Ascending aorta (tissue), 2 donors: ENCODE data around the gene TLL2. TPM values are rescaled to one million over a fixed set of nuclear protein-coding genes. Genes with fewer than 3 reads are reported as not detected.

Source experiments
- DNase-seq, 2 donors: peaks; one replicate each; pipeline ENCODE4 v3.0.0-alpha.2; 2019; ENCODE audit warnings: low spot score in 2 of 2
- H3K27ac ChIP-seq, 2 donors: fragments of 200-600 bp; sonication (generic); one replicate each; pipeline ENCODE4 v1.5.1; 2016 to 2017; ENCODE audit warnings: mild to moderate bottlenecking in 1 of 2
- H3K27me3 ChIP-seq: fragments of 200-600 bp; sonication (generic); one replicate; pipeline ENCODE4 v1.5.1; 2017
- H3K36me3 ChIP-seq, 2 donors: fragments of 200-600 bp; sonication (generic); one replicate each; pipeline ENCODE4 v1.5.1; 2016
- H3K4me1 ChIP-seq, 2 donors: fragments of 200-600 bp; sonication (generic); one replicate each; pipeline ENCODE4 v1.5.1; 2016 to 2017; ENCODE audit warnings: mild to moderate bottlenecking in 1 of 2
- H3K4me3 ChIP-seq, 2 donors: fragments of 200-600 bp; sonication (generic); one replicate each; pipeline ENCODE4 v1.5.1; 2016 to 2017; ENCODE audit warnings: mild to moderate bottlenecking in 1 of 2
- H3K9me3 ChIP-seq, 2 donors: fragments of 200-600 bp; sonication (generic); one replicate each; pipeline ENCODE4 v1.5.1; 2016
- CTCF ChIP-seq, 3 experiments: fragments of 200-600 bp in 2 of 3; fragments of 450-650 bp in 1 of 3; sonication (generic) in 2 of 3; IDR thresholded peaks; one replicate each; pipeline ENCODE4 v1.5.1; 2016 to 2019; ENCODE audit warnings: antibody characterized with exemption in 3 of 3, mild to moderate bottlenecking in 1 of 3, moderate library complexity in 1 of 3
- intact Hi-C: fragments of 100-400 bp; cut with DNase I; formaldehyde crosslinking; loops from one replicate; pipeline ENCODE4 v1.15.1; 2023
- total RNA-seq: library from RNA; depleted of rRNA; stranded (reverse); fragments of >200 nt; gene quantifications from one replicate; pipeline ENCODE4 v1.1.0, GENCODE V29; 2016

TLL2 gene
- total RNA-seq, 1 donor from 2014 or later: not detected

DNA sequence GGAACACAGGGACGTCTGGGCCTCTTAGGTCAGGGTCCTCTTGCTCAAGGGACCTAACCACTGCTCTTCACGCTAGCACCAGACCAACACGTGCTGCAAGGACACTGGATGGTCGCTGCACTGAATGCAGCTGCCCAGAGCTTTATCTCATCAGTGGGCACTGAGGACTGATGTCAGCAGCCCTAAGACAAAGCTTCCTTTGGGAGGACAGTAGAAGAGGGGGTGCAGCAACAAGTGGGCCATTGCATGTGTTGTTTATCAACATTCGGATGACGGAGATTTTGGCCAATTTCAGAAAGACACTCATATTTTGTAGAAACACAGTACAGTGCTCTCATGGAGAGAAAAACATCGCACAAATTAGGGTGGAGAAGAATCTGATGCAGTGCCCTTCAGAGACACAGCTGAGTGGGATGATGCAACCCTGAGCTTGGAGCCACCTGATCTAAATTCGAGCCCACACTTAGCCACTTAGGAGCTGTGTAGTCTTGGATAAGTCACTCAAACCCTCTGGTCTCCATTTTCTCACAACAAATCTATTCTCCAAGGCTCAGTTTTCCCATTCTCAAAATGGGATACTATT, 156.6 kb downstream of the TLL2 start:
- no peak for DNase-seq
- H3K9me3 ChIP-seq: no peaks in the 10 kb centered on the region
- TF ChIP-seq CTCF (IDR thresholded peaks at IDR 0.05): no peak
- intact Hi-C loops: no loop called here
- no peaks in the 10 kb centered on the region for H3K27me3 ChIP-seq
- H3K36me3 ChIP-seq: no peaks in the 10 kb centered on the region
- H3K4me3 ChIP-seq: no peak overlapping the region
- no peak overlapping the region for H3K27ac ChIP-seq
- no peaks in the 10 kb centered on the region for H3K4me1 ChIP-seq

DNA sequence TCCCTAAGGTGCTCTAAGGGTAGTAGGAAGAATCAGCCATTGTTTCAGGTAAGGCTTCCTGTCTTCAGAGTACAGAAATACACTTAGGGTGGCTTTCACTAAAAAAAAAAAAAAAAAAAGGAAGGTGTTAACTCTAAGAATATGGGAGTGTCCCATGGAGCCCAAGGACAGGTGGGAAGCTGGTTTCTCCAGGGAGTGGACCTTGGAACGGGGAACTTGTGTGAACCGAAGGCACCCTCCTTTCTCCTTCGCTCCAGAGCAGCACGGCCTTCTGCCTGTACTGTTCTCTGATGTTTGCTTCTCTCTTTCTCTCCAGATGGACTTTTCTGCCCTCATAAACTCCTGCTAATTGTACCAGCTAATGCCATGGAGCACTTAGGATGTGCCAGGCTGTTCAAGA, 161.1 kb downstream of the TLL2 start:
- no peak overlapping the region for H3K4me3 ChIP-seq
- no peak overlapping the region for H3K27ac ChIP-seq
- H3K4me1 ChIP-seq: no peaks in the 10 kb centered on the region
- no peak for TF ChIP-seq CTCF (IDR thresholded peaks at IDR 0.05)
- no peak for DNase-seq
- intact Hi-C loops: no loop called here
- no peaks in the 10 kb centered on the region for H3K27me3 ChIP-seq
- H3K36me3 ChIP-seq: no peaks in the 10 kb centered on the region
- H3K9me3 ChIP-seq: no peaks in the 10 kb centered on the region

GRCh38 chr10:96352027-96352426, 161.7 kb downstream of the TLL2 start:
- Histone ChIP-seq H3K27ac (no peak overlapping the region), H3K9me3 (no peaks in the 10 kb centered on the region), H3K27me3 (no peaks in the 10 kb centered on the region), H3K4me3 (no peak overlapping the region), H3K36me3 (no peaks in the 10 kb centered on the region), H3K4me1 (no peaks in the 10 kb centered on the region)
- DNase-seq: no peak
- intact Hi-C loops: no loop called here
- no peak for TF ChIP-seq CTCF (IDR thresholded peaks at IDR 0.05)

DNA sequence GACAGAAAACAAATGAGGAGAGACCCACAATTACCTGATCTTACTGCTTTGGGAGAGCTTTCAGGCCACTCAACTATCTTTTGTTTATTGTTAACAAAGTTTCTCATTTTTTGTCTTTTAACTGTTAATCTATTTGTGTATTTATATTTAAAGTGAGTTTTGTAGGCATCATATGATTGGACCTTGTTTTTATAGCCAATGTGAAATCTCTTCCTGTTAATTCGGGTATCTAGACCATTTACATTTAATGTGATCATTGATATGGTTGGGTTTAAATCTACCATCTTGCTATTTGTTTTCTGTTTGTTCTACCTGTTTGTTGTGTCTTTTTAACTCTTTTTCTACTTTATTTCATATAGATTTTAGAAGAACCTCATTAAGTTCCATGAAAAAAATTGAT, 167.4 kb downstream of the TLL2 start:
- no peak for DNase-seq
- H3K9me3 ChIP-seq: no peaks in the 10 kb centered on the region
- H3K36me3 ChIP-seq: no peaks in the 10 kb centered on the region
- H3K4me3 ChIP-seq: no peak overlapping the region
- no peak for TF ChIP-seq CTCF (IDR thresholded peaks at IDR 0.05)
- intact Hi-C loops: no loop called here
- no peaks in the 10 kb centered on the region for H3K27me3 ChIP-seq
- no peaks in the 10 kb centered on the region for H3K4me1 ChIP-seq
- H3K27ac ChIP-seq: no peak overlapping the region

DNA sequence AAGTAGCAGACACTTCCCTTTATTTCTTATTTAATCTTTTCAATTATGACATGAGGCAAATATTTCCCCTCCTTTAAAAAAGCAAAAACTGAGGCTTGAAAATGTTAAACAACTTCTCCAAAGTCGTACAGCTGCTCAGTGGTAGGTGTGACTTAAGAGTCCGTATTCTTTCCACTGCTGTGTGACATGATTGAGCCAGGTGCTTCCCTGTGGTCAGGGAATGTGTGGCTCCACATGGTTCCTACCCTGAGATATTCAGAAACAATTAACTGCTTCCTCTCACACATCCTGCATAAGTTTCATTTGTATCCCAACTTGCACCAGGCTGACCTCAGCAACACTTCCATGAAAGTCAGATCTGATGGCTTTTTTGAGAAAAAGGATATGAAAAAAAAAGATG, 168.5 kb downstream of the TLL2 start:
- H3K9me3 ChIP-seq: no peaks in the 10 kb centered on the region
- TF ChIP-seq CTCF (IDR thresholded peaks at IDR 0.05): no peak
- intact Hi-C loops: no loop called here
- H3K4me3 ChIP-seq: no peak overlapping the region
- no peak overlapping the region for H3K27ac ChIP-seq
- no peaks in the 10 kb centered on the region for H3K36me3 ChIP-seq
- H3K4me1 ChIP-seq: no peaks in the 10 kb centered on the region
- no peak for DNase-seq
- no peaks in the 10 kb centered on the region for H3K27me3 ChIP-seq

DNA sequence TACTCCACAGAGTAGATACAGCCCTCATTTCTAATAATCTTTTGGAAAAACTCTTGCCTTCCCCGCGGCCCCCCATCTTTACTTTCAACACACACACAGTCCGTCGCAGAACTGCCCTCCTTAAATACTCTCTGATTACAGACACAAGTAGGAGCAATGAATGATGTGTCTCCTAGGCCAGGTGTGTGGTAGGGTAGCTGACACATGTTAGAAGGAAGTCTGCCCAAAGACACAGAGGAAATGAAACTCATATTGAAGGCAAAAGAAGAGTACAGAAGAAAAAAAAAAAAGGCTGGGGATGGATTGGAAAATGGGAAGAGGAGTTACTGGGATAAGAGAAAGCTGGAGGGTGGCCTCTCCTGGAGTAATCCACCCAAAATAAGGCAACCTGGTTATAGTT, 169.5 kb downstream of the TLL2 start:
- no peak for TF ChIP-seq CTCF (IDR thresholded peaks at IDR 0.05)
- no peaks in the 10 kb centered on the region for H3K36me3 ChIP-seq
- no peaks in the 10 kb centered on the region for H3K9me3 ChIP-seq
- no peaks in the 10 kb centered on the region for H3K27me3 ChIP-seq
- H3K27ac ChIP-seq: no peak overlapping the region
- no peaks in the 10 kb centered on the region for H3K4me1 ChIP-seq
- intact Hi-C loops: no loop called here
- H3K4me3 ChIP-seq: no peak overlapping the region
- DNase-seq: no peak
